ENCODE results near the gene SLC31A1.

DNA sequence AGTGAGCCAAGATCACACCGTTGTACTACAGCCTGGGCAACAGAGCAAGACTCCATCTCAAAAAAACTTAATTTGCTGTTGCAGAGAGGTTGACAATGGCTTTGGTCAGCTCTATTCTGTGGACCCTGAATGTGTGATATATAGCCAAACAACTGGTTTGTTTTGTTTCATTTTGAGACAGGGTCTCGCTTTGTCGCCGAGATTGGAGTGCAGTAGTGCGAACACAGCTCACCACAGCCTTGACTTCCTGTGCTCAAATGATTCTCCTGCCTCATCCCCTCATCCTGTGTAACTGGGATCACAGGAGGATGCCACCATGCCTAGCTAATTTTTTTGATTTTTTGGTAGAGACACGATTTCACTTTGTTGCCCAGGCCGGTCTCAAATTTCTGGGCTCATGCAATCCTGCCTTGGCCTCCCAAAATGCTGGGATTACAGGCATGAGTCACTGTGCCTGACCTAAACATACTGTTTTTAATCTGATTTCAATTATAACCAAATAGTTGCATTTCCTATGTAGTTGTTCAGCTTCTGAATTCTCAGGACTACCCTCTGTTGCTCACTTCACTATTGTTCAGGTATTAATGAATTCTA is 72.0 kb downstream of the SLC31A1 start:
- TF ChIP-seq, protein P1, sequence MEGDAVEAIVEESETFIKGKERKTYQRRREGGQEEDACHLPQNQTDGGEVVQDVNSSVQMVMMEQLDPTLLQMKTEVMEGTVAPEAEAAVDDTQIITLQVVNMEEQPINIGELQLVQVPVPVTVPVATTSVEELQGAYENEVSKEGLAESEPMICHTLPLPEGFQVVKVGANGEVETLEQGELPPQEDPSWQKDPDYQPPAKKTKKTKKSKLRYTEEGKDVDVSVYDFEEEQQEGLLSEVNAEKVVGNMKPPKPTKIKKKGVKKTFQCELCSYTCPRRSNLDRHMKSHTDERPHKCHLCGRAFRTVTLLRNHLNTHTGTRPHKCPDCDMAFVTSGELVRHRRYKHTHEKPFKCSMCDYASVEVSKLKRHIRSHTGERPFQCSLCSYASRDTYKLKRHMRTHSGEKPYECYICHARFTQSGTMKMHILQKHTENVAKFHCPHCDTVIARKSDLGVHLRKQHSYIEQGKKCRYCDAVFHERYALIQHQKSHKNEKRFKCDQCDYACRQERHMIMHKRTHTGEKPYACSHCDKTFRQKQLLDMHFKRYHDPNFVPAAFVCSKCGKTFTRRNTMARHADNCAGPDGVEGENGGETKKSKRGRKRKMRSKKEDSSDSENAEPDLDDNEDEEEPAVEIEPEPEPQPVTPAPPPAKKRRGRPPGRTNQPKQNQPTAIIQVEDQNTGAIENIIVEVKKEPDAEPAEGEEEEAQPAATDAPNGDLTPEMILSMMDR (IDR thresholded peaks at IDR 0.05), result no peak
- TF ChIP-seq POLR2A (IDR thresholded peaks at IDR 0.05), result no peak
- no peak for TF ChIP-seq POLR2AphosphoS5 (IDR thresholded peaks at IDR 0.05)
